HCT116 (cell line): ENCODE measurements around the gene PHACTR1. TPM values are rescaled to one million over a fixed set of nuclear protein-coding genes. Genes with fewer than 3 reads are reported as not detected.

Experiments used
- ATAC-seq: fragments of 200-7000 bp; cut with Tn5 transposase; 2 replicates; pipeline ENCODE4 v1.9.1; 2020; ENCODE audit warnings: mild to moderate bottlenecking, moderate library complexity
- BruUV-seq: library from RNA; stranded (reverse); fragments of 400-500 nt; replicated peaks from 2 replicates; lab custom pipeline; 2021; lab: Mats Ljungman, UMichigan
- CTCF ChIA-PET: fragments of 300-600 bp; sonication (Branson Sonifier 250); formaldehyde crosslinking; loops from one replicate; lab custom pipeline; 2021; ENCODE audit warnings: antibody characterized with exemption; lab: Charles Lee
- POLR2A ChIA-PET: fragments of 300-600, 350-600 bp; sonication (Branson Sonifier 250); formaldehyde crosslinking; loops from one replicate; lab custom pipeline; 2021; ENCODE audit warnings: antibody characterized with exemption; lab: Charles Lee
- RAD21 ChIA-PET, 2 experiments: fragments of 300-600 bp; sonication (Branson Sonifier 250); formaldehyde crosslinking; loops; one replicate each; lab custom pipeline; 2023; ENCODE audit warnings: low total read pairs in 2 of 2; ENCODE audit not compliant: uncharacterized antibody in 2 of 2, unreplicated experiment in 2 of 2, low non-redundant PET in 1 of 2; lab: Charles Lee
- DNase-seq: peaks from one replicate; pipeline ENCODE4 v3.0.0-alpha.2; 2010; ENCODE audit warnings: low read depth, low spot score
- H2AFZ ChIP-seq: fragments of 200-600 bp; shearing (Covaris generic), sonication (generic); 2 replicates; pipeline ENCODE4 v1.6.1; 2017; ENCODE audit warnings: low read depth, mixed run types, mixed read lengths, antibody characterized with exemption, low read length; ENCODE audit not compliant: poor library complexity, severe bottlenecking
- H3K27ac ChIP-seq: 2 replicates; pipeline ENCODE4 v1.5.1; 2012; ENCODE audit warnings: low read depth, low read length
- H3K27me3 ChIP-seq: fragments of 200-600 bp; sonication (generic); 2 replicates; pipeline ENCODE4 v1.6.1; 2016; ENCODE audit warnings: mixed run types, low read length, mixed read lengths; ENCODE audit not compliant: insufficient read depth
- H3K36me3 ChIP-seq, 2 experiments: fragments of 200-500 bp in 1 of 2; fragments of 200-600 bp in 1 of 2; sonication (Bioruptor generic) in 1 of 2; sonication (generic) in 1 of 2; 2 replicates each; pipeline versions ENCODE4 v1.5.1 to v1.6.1; 2014 to 2016; ENCODE audit warnings: low read length in 2 of 2, inconsistent platforms in 1 of 2, mixed read lengths in 1 of 2, mixed run types in 1 of 2; ENCODE audit not compliant: insufficient read depth in 2 of 2, control insufficient read depth in 1 of 2
- H3K4me1 ChIP-seq, 2 experiments: fragments of 200-600 bp in 1 of 2; sonication (generic) in 1 of 2; 2 replicates each; pipeline versions ENCODE4 v1.5.1 to v1.6.1; 2012 to 2017; ENCODE audit warnings: low read length in 2 of 2, inconsistent platforms in 1 of 2, mild to moderate bottlenecking in 1 of 2, mixed read lengths in 1 of 2, mixed run types in 1 of 2, moderate library complexity in 1 of 2; ENCODE audit not compliant: insufficient read depth in 2 of 2, control insufficient read depth in 1 of 2
- H3K4me2 ChIP-seq: fragments of 200-600 bp; sonication (generic); 2 replicates; pipeline ENCODE4 v1.6.1; 2017; ENCODE audit warnings: mixed run types, low read length, mixed read lengths
- H3K4me3 ChIP-seq, 2 experiments: fragments of 200-600 bp in 1 of 2; sonication (generic) in 1 of 2; replicated peaks in 1 of 2; 2 replicates each; pipeline ENCODE4 v1.5.1; 2011 to 2016; ENCODE audit warnings: low read length in 2 of 2, control low read depth in 1 of 2, low read depth in 1 of 2, mild to moderate bottlenecking in 1 of 2, mixed read lengths in 1 of 2, mixed run types in 1 of 2
- H3K79me2 ChIP-seq: fragments of 200-600 bp; sonication (generic); 2 replicates; pipeline ENCODE4 v1.6.1; 2017; ENCODE audit warnings: mild to moderate bottlenecking, mixed run types, low read length, moderate library complexity, mixed read lengths; ENCODE audit not compliant: insufficient read depth
- H3K9ac ChIP-seq: fragments of 200-600 bp; sonication (generic); 2 replicates; pipeline ENCODE4 v1.6.1; 2016; ENCODE audit warnings: low read length, mixed read lengths
- H3K9me2 ChIP-seq: fragments of 200-600 bp; sonication (generic), shearing (Covaris generic); 2 replicates; pipeline ENCODE4 v1.6.1; 2017; ENCODE audit warnings: mixed run types, mild to moderate bottlenecking, moderate library complexity; ENCODE audit not compliant: insufficient read depth
- H3K9me3 ChIP-seq, 2 experiments: fragments of 200-500 bp in 1 of 2; fragments of 200-600 bp in 1 of 2; sonication (Bioruptor generic) in 1 of 2; sonication (generic) in 1 of 2; 2 replicates each; pipeline ENCODE4 v1.6.1; 2014 to 2017; ENCODE audit warnings: low read length in 2 of 2, mixed read lengths in 2 of 2, inconsistent platforms in 1 of 2, low read depth in 1 of 2, mild to moderate bottlenecking in 1 of 2, mixed run types in 1 of 2, moderate library complexity in 1 of 2; ENCODE audit not compliant: control insufficient read depth in 1 of 2, insufficient read depth in 1 of 2
- H4K20me1 ChIP-seq: fragments of 200-600 bp; sonication (generic), shearing (Covaris generic); 2 replicates; pipeline ENCODE4 v1.6.1; 2017; ENCODE audit warnings: mixed run types, mild to moderate bottlenecking, moderate library complexity; ENCODE audit not compliant: insufficient read depth
- CEBPB ChIP-seq: IDR thresholded peaks from 2 replicates; pipeline ENCODE4 v1.6.1; 2012; ENCODE audit warnings: low read depth
- EGR1 ChIP-seq: IDR thresholded peaks from 2 replicates; pipeline ENCODE4 v1.6.1; 2012; ENCODE audit warnings: low read depth
- EZH2 ChIP-seq: fragments of 200-600 bp; sonication (generic); IDR thresholded peaks from 2 replicates; pipeline ENCODE4 v1.6.1; 2017; ENCODE audit warnings: antibody characterized with exemption, mixed run types
- FOSL1 ChIP-seq: IDR thresholded peaks from 2 replicates; pipeline ENCODE4 v1.6.1; 2012; ENCODE audit warnings: low read depth
- JUND ChIP-seq: IDR thresholded peaks from 2 replicates; pipeline ENCODE4 v1.6.1; 2012
- RAD21 ChIP-seq: IDR thresholded peaks from 2 replicates; pipeline ENCODE4 v1.6.1; 2012; ENCODE audit warnings: low read depth, mild to moderate bottlenecking
- SP1 ChIP-seq: IDR thresholded peaks from 2 replicates; pipeline ENCODE4 v1.6.1; 2012; ENCODE audit warnings: low read depth
- SRF ChIP-seq: IDR thresholded peaks from 2 replicates; pipeline ENCODE4 v1.6.1; 2012; ENCODE audit warnings: low read depth
- YY1 ChIP-seq: IDR thresholded peaks from 2 replicates; pipeline ENCODE4 v1.6.1; 2011; ENCODE audit warnings: low read length, low read depth, moderate library complexity, mild to moderate bottlenecking; ENCODE audit not compliant: insufficient replicate concordance; ENCODE audit errors: extremely low read depth
- ZFX ChIP-seq: fragments of 450-650 bp; IDR thresholded peaks from 2 replicates; pipeline ENCODE4 v1.6.1; 2017
- ZNF274 ChIP-seq: fragments of 200-500 bp; sonication (Bioruptor generic); IDR thresholded peaks from 2 replicates; pipeline ENCODE4 v1.6.1; 2014; ENCODE audit warnings: mild to moderate bottlenecking, low read depth, low read length, inconsistent platforms
- intact Hi-C: fragments of 100-400 bp; cut with micrococcal nuclease; formaldehyde crosslinking; loops from 2 replicates; pipeline ENCODE4 v1.10.0; 2022
- total RNA-seq: library from RNA; stranded (reverse); gene quantifications from one replicate; pipeline ENCODE4 v1.2.1, GENCODE V29; 2021; ENCODE audit not compliant: unreplicated experiment
- TF ChIP-seq, protein P1 (sequence below): IDR thresholded peaks from 2 replicates; pipeline ENCODE4 v1.6.1; 2012
- TF ChIP-seq, protein P2 (sequence below): IDR thresholded peaks from 2 replicates; pipeline ENCODE4 v1.6.1; 2011; ENCODE audit warnings: mild to moderate bottlenecking, low read length, moderate library complexity; ENCODE audit not compliant: insufficient replicate concordance; ENCODE audit errors: extremely low read depth

The PHACTR1 gene
- total RNA-seq, 1 experiment from 2014 or later: 0.17 TPM

DNA sequence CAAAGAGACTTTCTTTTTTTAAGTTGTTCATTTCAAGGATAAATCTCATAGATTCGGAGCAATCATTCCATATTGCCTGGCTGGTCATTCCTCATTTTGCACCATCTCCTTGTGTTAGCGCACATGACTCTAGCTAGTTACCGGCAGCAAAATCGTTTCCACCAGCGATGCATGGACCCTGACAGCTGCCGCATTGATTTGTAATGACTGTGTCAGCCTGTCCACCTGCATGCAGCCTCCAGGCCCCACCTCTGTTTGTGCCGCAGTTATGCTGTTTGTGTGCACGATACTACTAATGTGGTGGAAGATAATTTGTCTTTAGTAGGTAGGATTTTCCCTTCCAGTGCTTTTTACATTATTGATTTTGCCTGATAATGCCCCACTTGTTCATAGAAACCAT is 447.7 kb downstream of the PHACTR1 start:
- H3K4me1 ChIP-seq: no peaks in the 10 kb centered on the region
- no peak for DNase-seq
- no peaks in the 10 kb centered on the region for H3K79me2 ChIP-seq
- H4K20me1 ChIP-seq: no peaks in the 10 kb centered on the region
- no peaks in the 10 kb centered on the region for H3K9me2 ChIP-seq
- no peaks in the 10 kb centered on the region for H3K36me3 ChIP-seq
- RAD21 ChIA-PET: no interaction called here
- ATAC-seq: no peak
- no TSS peak for BruUV-seq
- no peak overlapping the region for H3K9ac ChIP-seq
- no peak overlapping the region for H2AFZ ChIP-seq
- H3K4me3 ChIP-seq: no peak overlapping the region
- H3K4me2 ChIP-seq: no peak overlapping the region
- POLR2A ChIA-PET: no interaction called here
- intact Hi-C loops: no loop called here
- H3K27ac ChIP-seq: no peak overlapping the region
- no peak for TF ChIP-seq CEBPB
- no peak for TF ChIP-seq FOSL1
- TF ChIP-seq EZH2: no peak
- no peak for TF ChIP-seq JUND
- TF ChIP-seq, protein P1, sequence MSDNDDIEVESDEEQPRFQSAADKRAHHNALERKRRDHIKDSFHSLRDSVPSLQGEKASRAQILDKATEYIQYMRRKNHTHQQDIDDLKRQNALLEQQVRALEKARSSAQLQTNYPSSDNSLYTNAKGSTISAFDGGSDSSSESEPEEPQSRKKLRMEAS: no peak
- TF ChIP-seq EGR1: no peak
- TF ChIP-seq SP1: no peak
- TF ChIP-seq, protein P2, sequence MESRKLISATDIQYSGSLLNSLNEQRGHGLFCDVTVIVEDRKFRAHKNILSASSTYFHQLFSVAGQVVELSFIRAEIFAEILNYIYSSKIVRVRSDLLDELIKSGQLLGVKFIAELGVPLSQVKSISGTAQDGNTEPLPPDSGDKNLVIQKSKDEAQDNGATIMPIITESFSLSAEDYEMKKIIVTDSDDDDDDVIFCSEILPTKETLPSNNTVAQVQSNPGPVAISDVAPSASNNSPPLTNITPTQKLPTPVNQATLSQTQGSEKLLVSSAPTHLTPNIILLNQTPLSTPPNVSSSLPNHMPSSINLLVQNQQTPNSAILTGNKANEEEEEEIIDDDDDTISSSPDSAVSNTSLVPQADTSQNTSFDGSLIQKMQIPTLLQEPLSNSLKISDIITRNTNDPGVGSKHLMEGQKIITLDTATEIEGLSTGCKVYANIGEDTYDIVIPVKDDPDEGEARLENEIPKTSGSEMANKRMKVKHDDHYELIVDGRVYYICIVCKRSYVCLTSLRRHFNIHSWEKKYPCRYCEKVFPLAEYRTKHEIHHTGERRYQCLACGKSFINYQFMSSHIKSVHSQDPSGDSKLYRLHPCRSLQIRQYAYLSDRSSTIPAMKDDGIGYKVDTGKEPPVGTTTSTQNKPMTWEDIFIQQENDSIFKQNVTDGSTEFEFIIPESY: no peak
- TF ChIP-seq YY1: no peak
- no peak for TF ChIP-seq ZNF274
- no peak for TF ChIP-seq RAD21
- TF ChIP-seq ZFX: no peak
- no peak for TF ChIP-seq SRF
- H3K27me3 ChIP-seq: peaks cover 66% of the 10 kb centered on the region
- no peaks in the 10 kb centered on the region for H3K9me3 ChIP-seq
- CTCF ChIA-PET: no interaction called here
